Urinary bladder (tissue), 4 donors: ENCODE data around the gene HOXD11. TPM values are rescaled to one million over a fixed set of nuclear protein-coding genes. Genes with fewer than 3 reads are reported as not detected.
A peak's percentile ranks its signal among the peaks of the same experiment; 100 is the strongest.

Source experiments
- DNase-seq: peaks from one replicate; pipeline ENCODE4 v3.0.0-alpha.2; 2015; ENCODE audit errors: extremely low spot score
- H3K27ac ChIP-seq: one replicate; pipeline ENCODE4 v1.5.1; 2013; ENCODE audit warnings: low read depth, mild to moderate bottlenecking, moderate library complexity
- H3K36me3 ChIP-seq: one replicate; pipeline ENCODE4 v1.6.1; 2013; ENCODE audit warnings: mild to moderate bottlenecking, moderate library complexity; ENCODE audit not compliant: insufficient read depth
- H3K4me1 ChIP-seq: one replicate; pipeline ENCODE4 v1.6.1; 2013; ENCODE audit warnings: mild to moderate bottlenecking, moderate library complexity; ENCODE audit not compliant: insufficient read depth
- H3K4me3 ChIP-seq: one replicate; pipeline ENCODE4 v1.5.1; 2013; ENCODE audit warnings: low read depth, low read length
- WGBS: extraction: QIAGEN DNeasy Blood & Tissue Kit; methylation state at CpG from one replicate; pipeline ENCODE4 v1.1.7; 2013; 5-methylcytosine and 5-hydroxymethylcytosine counted together
- polyA plus RNA-seq: library from polyadenylated mRNA; stranded (reverse); fragments of 200-250 nt; gene quantifications from one replicate; pipeline ENCODE4 v1.2.3, GENCODE V29; 2013
- total RNA-seq: library from RNA; depleted of rRNA; stranded (reverse); fragments of >200 nt; gene quantifications from one replicate; pipeline ENCODE4 v1.2.3, GENCODE V29; 2014
- donor health status: healthy with polysubstance abuse.
- donor health status: healthy.

HOXD11 gene
- total and polyA plus RNA-seq, 2 donors = 3.3 to 6.0 TPM

GRCh38 chr2:176076796-176077195 is 30.3 kb upstream of the HOXD11 start:
- no peak overlapping the region for H3K27ac ChIP-seq
- no peaks in the 10 kb centered on the region for H3K36me3 ChIP-seq
- 41% methylated on average over 2 of the region's 2 CpGs for WGBS
- peaks cover 2% of the 10 kb centered on the region for H3K4me1 ChIP-seq
- no peak for DNase-seq
- no peak overlapping the region for H3K4me3 ChIP-seq

- DNase-seq = no peak
- WGBS = 20% methylated on average over 25 of the region's 25 CpGs
- no peak overlapping the region for H3K4me3 ChIP-seq
- no peaks in the 10 kb centered on the region for H3K36me3 ChIP-seq
- H3K27ac ChIP-seq = no peak overlapping the region
- peaks cover 2% of the 10 kb centered on the region for H3K4me1 ChIP-seq
Measured at GRCh38 chr2:176078541-176079284, 28.4 kb upstream of the HOXD11 start.

GRCh38 chr2:176079285-176079830 is 27.7 kb upstream of the HOXD11 start:
- WGBS = 3% methylated on average over 30 of the region's 30 CpGs

GRCh38 chr2:176079831-176080539 is 27.1 kb upstream of the HOXD11 start:
- peaks cover 2% of the 10 kb centered on the region for H3K4me1 ChIP-seq
- DNase-seq = no peak
- WGBS = 2% methylated on average over 86 of the region's 86 CpGs
- H3K27ac ChIP-seq = no peak overlapping the region
- peak overlapping the region; percentile 37 for H3K4me3 ChIP-seq
- no peaks in the 10 kb centered on the region for H3K36me3 ChIP-seq

More at GRCh38 chr2:176079285-176079830, 27.7 kb upstream of the HOXD11 start:
- DNase-seq = no peak
- no peak overlapping the region for H3K27ac ChIP-seq
- H3K4me3 ChIP-seq = peak overlapping the region; percentile 11
- H3K4me1 ChIP-seq = peaks cover 2% of the 10 kb centered on the region
- H3K36me3 ChIP-seq = no peaks in the 10 kb centered on the region

GRCh38 chr2:176080540-176081375 is 26.3 kb upstream of the HOXD11 start:
- 10% methylated on average over 68 of the region's 68 CpGs for WGBS
- no peak for DNase-seq
- Histone ChIP-seq H3K27ac (no peak overlapping the region), H3K4me1 (peaks cover 2% of the 10 kb centered on the region), H3K4me3 (peak overlapping the region; percentile 37), H3K36me3 (no peaks in the 10 kb centered on the region)

- no peaks in the 10 kb centered on the region for H3K36me3 ChIP-seq
- peaks cover 2% of the 10 kb centered on the region for H3K4me1 ChIP-seq
- H3K4me3 ChIP-seq = no peak overlapping the region
- 34% methylated on average over 17 of the region's 17 CpGs for WGBS
- H3K27ac ChIP-seq = no peak overlapping the region
- DNase-seq = no peak
Measured at GRCh38 chr2:176081376-176081836, 25.7 kb upstream of the HOXD11 start.

GRCh38 chr2:176081837-176082524 is 25.1 kb upstream of the HOXD11 start:
- H3K27ac ChIP-seq = no peak overlapping the region
- H3K4me3 ChIP-seq = no peak overlapping the region

GRCh38 chr2:176082525-176082823 is 24.6 kb upstream of the HOXD11 start:
- Histone ChIP-seq H3K4me1 (peaks cover 2% of the 10 kb centered on the region), H3K36me3 (no peaks in the 10 kb centered on the region), H3K27ac (no peak overlapping the region), H3K4me3 (no peak overlapping the region)
- no peak for DNase-seq
- WGBS = 24% methylated on average over 10 of the region's 10 CpGs

More at GRCh38 chr2:176081837-176082524, 25.1 kb upstream of the HOXD11 start:
- Histone ChIP-seq H3K36me3 (no peaks in the 10 kb centered on the region), H3K4me1 (peaks cover 2% of the 10 kb centered on the region)
- WGBS = 13% methylated on average over 62 of the region's 62 CpGs
- no peak for DNase-seq

- H3K4me1 ChIP-seq = peaks cover 2% of the 10 kb centered on the region
- WGBS = 9% methylated on average over 66 of the region's 66 CpGs
- H3K27ac ChIP-seq = no peak overlapping the region
- DNase-seq = no peak
- H3K36me3 ChIP-seq = no peaks in the 10 kb centered on the region
- peak overlapping the region; percentile 2 for H3K4me3 ChIP-seq
Measured at GRCh38 chr2:176082824-176083751, 24.0 kb upstream of the HOXD11 start.

- 33% methylated on average over 27 of the region's 27 CpGs for WGBS
- no peak for DNase-seq
- H3K27ac ChIP-seq = no peak within 1 kb of the TSS
- H3K4me1 ChIP-seq = peaks cover 2% of the 10 kb centered on the region
- H3K36me3 ChIP-seq = no peaks in the 10 kb centered on the region
- H3K4me3 ChIP-seq = peak within 1 kb of the TSS; percentile 2
Measured at GRCh38 chr2:176083796-176084261, 23.3 kb upstream of the HOXD11 start, which contains the start of gene EVX2. Gene EVX2, minus strand, starts transcription at chr2:176083962. Its CDS starts 186 bp downstream, at chr2:176083776.

GRCh38 chr2:176084611-176085119 is 22.4 kb upstream of the HOXD11 start:
- no peak for DNase-seq
- H3K27ac ChIP-seq = no peak overlapping the region
- no peaks in the 10 kb centered on the region for H3K36me3 ChIP-seq
- H3K4me3 ChIP-seq = no peak overlapping the region
- 7% methylated on average over 26 of the region's 26 CpGs for WGBS
- peaks cover 2% of the 10 kb centered on the region for H3K4me1 ChIP-seq
